Measurements from ENCODE around the gene SHISA4.

SHISA4 gene

GRCh38 chr1:201882665-201883132 lies 6.0 kb upstream of the SHISA4 start:
- DNase-seq: peak; percentile 19

GRCh38 chr1:201883266-201883665 lies 5.4 kb upstream of the SHISA4 start:
- DNase-seq: no peak

- peak; percentile 6 for DNase-seq
These were observed 4.9 kb upstream of the SHISA4 start for GRCh38 chr1:201883786-201884185.

GRCh38 chr1:201884425-201884824 lies 4.3 kb upstream of the SHISA4 start:
- DNase-seq: no peak

- no peak for DNase-seq
These were observed 3.1 kb upstream of the SHISA4 start for GRCh38 chr1:201885531-201886075.

- no peak for DNase-seq
These were observed 2.4 kb upstream of the SHISA4 start for GRCh38 chr1:201886103-201886885.

GRCh38 chr1:201887116-201887866 lies 1.4 kb upstream of the SHISA4 start:
- no peak for DNase-seq

GRCh38 chr1:201889090-201889968 lies 631 bp downstream of the SHISA4 start:
- DNase-seq: no peak

- DNase-seq: no peak
These were observed 1.5 kb downstream of the SHISA4 start for GRCh38 chr1:201890223-201890622.

- DNase-seq: no peak
These were observed 2.2 kb downstream of the SHISA4 start for GRCh38 chr1:201890806-201891450.

GRCh38 chr1:201891451-201892045 lies 2.9 kb downstream of the SHISA4 start:
- DNase-seq: no peak

GRCh38 chr1:201892211-201892610 lies 3.5 kb downstream of the SHISA4 start:
- DNase-seq: no peak

GRCh38 chr1:201893431-201893830 lies 4.7 kb downstream of the SHISA4 start:
- no peak for DNase-seq

- no peak for DNase-seq
These were observed 5.8 kb downstream of the SHISA4 start for GRCh38 chr1:201894343-201895119.

- no peak for DNase-seq
These were observed 6.5 kb downstream of the SHISA4 start for GRCh38 chr1:201895120-201895665.

GRCh38 chr1:201895913-201896807 lies 7.5 kb downstream of the SHISA4 start:
- peak; percentile 78 for DNase-seq

- no peak for DNase-seq
These were observed 8.3 kb downstream of the SHISA4 start for GRCh38 chr1:201896951-201897391.

- DNase-seq: no peak
These were observed 9.7 kb downstream of the SHISA4 start for GRCh38 chr1:201898240-201898894.

GRCh38 chr1:201898992-201899391 lies 10.3 kb downstream of the SHISA4 start:
- no peak for DNase-seq
